ENCODE results near the gene KCTD2. TPM values are rescaled to one million over a fixed set of nuclear protein-coding genes. Genes with fewer than 3 reads are reported as not detected.
A peak's percentile ranks its signal among the peaks of the same experiment; 100 is the strongest.

The KCTD2 gene
- total RNA-seq, 1 experiment from 2014 or later = 34.9 TPM

DNA sequence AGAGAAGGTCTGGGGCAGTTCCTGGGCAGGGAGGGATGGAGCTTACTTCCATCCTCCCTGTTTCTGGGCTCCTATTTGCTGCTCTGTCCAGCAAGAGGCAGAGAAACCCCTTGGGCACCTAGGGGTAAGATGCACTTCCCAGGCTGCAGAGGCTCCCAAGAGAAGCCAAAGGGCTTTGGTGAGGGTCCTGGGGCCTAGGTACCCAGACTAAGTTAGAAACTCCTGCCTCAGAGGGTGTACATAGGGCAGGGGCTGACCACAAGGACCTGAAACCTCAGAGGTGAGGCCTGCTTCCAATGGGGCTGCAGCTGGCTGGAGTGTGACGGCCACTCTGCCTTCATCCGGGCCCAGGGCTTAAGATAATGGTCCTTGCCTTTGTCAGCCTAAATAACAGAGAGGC lies 61.2 kb downstream of the KCTD2 start:
- ATAC-seq (no peak), DNase-seq (ENCODE audit: low read depth, low spot score) (no peak)
- Histone ChIP-seq H3K4me3 (ENCODE audit: low read depth in 2 of 2, low read length in 2 of 2) (no peak overlapping the region), H3K27me3 (ENCODE audit: control insufficient read depth, insufficient read depth, low read length) (no peaks in the 10 kb centered on the region), H3K27ac (ENCODE audit: low read length) (peak overlapping the region; percentile 88; the same call in 1 of the 2 replicates), H3K4me1 (ENCODE audit: control insufficient read depth, insufficient read depth, low read length) (peaks cover 39% of the 10 kb centered on the region), H3K36me3 (ENCODE audit: control insufficient read depth, insufficient read depth, low read length) (peaks cover 6% of the 10 kb centered on the region; the same call in 1 of the 2 replicates), H3K9me3 (ENCODE audit: control insufficient read depth, insufficient read depth, low read depth, low read length) (no peaks in the 10 kb centered on the region)
- in situ Hi-C loops (cut with HindIII; ENCODE audit: low pct_unique_long_range_greater_than_20kb, low sequenced_read_pairs) (no loop called here), intact Hi-C loops (cut with micrococcal nuclease; ENCODE audit: unreplicated experiment) (loop anchor here (10.0 kb wide), 1 partner anchor 133 kb away; the partner anchor contains the start of gene HID1)
- BruUV-seq (replicated peaks) = no TSS peak
- TF ChIP-seq POLR2AphosphoS5 (IDR thresholded peaks at IDR 0.05; ENCODE audit: low read depth, low read length) (no peak; the same call in 1 of the 2 replicates), TCF7L2 (IDR thresholded peaks at IDR 0.05; ENCODE audit: low read depth, low read length) (no peak), SIN3A (IDR thresholded peaks at IDR 0.05; ENCODE audit: borderline replicate concordance, insufficient read depth, low read depth, low read length) (no peak)
- TF ChIP-seq, protein P1, sequence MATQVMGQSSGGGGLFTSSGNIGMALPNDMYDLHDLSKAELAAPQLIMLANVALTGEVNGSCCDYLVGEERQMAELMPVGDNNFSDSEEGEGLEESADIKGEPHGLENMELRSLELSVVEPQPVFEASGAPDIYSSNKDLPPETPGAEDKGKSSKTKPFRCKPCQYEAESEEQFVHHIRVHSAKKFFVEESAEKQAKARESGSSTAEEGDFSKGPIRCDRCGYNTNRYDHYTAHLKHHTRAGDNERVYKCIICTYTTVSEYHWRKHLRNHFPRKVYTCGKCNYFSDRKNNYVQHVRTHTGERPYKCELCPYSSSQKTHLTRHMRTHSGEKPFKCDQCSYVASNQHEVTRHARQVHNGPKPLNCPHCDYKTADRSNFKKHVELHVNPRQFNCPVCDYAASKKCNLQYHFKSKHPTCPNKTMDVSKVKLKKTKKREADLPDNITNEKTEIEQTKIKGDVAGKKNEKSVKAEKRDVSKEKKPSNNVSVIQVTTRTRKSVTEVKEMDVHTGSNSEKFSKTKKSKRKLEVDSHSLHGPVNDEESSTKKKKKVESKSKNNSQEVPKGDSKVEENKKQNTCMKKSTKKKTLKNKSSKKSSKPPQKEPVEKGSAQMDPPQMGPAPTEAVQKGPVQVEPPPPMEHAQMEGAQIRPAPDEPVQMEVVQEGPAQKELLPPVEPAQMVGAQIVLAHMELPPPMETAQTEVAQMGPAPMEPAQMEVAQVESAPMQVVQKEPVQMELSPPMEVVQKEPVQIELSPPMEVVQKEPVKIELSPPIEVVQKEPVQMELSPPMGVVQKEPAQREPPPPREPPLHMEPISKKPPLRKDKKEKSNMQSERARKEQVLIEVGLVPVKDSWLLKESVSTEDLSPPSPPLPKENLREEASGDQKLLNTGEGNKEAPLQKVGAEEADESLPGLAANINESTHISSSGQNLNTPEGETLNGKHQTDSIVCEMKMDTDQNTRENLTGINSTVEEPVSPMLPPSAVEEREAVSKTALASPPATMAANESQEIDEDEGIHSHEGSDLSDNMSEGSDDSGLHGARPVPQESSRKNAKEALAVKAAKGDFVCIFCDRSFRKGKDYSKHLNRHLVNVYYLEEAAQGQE (IDR thresholded peaks at IDR 0.05; ENCODE audit: insufficient read depth in 1 of 2, low read depth in 2 of 2, low read length in 1 of 2) = no peak
- TF ChIP-seq, protein P2, sequence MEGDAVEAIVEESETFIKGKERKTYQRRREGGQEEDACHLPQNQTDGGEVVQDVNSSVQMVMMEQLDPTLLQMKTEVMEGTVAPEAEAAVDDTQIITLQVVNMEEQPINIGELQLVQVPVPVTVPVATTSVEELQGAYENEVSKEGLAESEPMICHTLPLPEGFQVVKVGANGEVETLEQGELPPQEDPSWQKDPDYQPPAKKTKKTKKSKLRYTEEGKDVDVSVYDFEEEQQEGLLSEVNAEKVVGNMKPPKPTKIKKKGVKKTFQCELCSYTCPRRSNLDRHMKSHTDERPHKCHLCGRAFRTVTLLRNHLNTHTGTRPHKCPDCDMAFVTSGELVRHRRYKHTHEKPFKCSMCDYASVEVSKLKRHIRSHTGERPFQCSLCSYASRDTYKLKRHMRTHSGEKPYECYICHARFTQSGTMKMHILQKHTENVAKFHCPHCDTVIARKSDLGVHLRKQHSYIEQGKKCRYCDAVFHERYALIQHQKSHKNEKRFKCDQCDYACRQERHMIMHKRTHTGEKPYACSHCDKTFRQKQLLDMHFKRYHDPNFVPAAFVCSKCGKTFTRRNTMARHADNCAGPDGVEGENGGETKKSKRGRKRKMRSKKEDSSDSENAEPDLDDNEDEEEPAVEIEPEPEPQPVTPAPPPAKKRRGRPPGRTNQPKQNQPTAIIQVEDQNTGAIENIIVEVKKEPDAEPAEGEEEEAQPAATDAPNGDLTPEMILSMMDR (IDR thresholded peaks at IDR 0.05) = no peak
- CTCF ChIA-PET = interaction anchor here (0.6 kb wide), 2 partner anchors 54 to 147 kb away, joined by 4 to 6 read pairs; no protein-coding TSS in a partner anchor
- POLR2A ChIA-PET = no interaction called here

DNA sequence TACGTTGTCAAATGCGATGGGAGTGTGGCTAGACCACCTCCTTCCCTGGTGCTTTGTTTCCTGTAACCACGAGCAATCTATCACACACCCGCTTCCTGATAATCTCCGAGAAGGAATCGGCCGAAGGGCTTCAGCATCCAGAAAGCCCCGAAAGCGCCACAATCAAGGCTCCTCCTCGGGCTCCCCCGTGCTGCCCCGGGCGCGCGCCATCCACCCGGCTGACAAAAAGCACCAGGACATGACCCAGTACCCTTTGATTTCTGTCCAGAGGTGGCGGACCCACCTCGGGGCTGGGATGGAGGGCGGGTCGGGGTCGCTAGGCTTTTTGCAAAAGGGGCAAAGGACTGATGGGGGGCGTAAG lies 62.0 kb downstream of the KCTD2 start:
- peaks cover 38% of the 10 kb centered on the region for H3K4me1 ChIP-seq (ENCODE audit: control insufficient read depth, insufficient read depth, low read length)
- POLR2A ChIA-PET = no interaction called here
- DNase-seq (ENCODE audit: low read depth, low spot score) = no peak
- CTCF ChIA-PET = no interaction called here
- no TSS peak for BruUV-seq (replicated peaks)
- no peak for TF ChIP-seq SIN3A (IDR thresholded peaks at IDR 0.05; ENCODE audit: borderline replicate concordance, insufficient read depth, low read depth, low read length)
- no peak for TF ChIP-seq TCF7L2 (IDR thresholded peaks at IDR 0.05; ENCODE audit: low read depth, low read length)
- TF ChIP-seq, protein P1 (IDR thresholded peaks at IDR 0.05; ENCODE audit: insufficient read depth in 1 of 2, low read depth in 2 of 2, low read length in 1 of 2) = no peak
- no peak for TF ChIP-seq POLR2AphosphoS5 (IDR thresholded peaks at IDR 0.05; ENCODE audit: low read depth, low read length)
- TF ChIP-seq, protein P2 (IDR thresholded peaks at IDR 0.05) = no peak
- in situ Hi-C loops (cut with HindIII; ENCODE audit: low pct_unique_long_range_greater_than_20kb, low sequenced_read_pairs) = no loop called here
- intact Hi-C loops (cut with micrococcal nuclease; ENCODE audit: unreplicated experiment) = loop anchor here (10.0 kb wide), 1 partner anchor 134 kb away; the partner anchor contains the start of gene HID1
- H3K4me3 ChIP-seq (ENCODE audit: low read depth in 2 of 2, low read length in 2 of 2) = peak overlapping the region; percentile 83 to 88
- no peaks in the 10 kb centered on the region for H3K27me3 ChIP-seq (ENCODE audit: control insufficient read depth, insufficient read depth, low read length)
- H3K27ac ChIP-seq (ENCODE audit: low read length) = peak overlapping the region; percentile 88
- peaks cover 6% of the 10 kb centered on the region; the same call in 1 of the 2 replicates for H3K36me3 ChIP-seq (ENCODE audit: control insufficient read depth, insufficient read depth, low read length)
- ATAC-seq = no peak
- no peaks in the 10 kb centered on the region for H3K9me3 ChIP-seq (ENCODE audit: control insufficient read depth, insufficient read depth, low read depth, low read length)

All from Panc1 (cell line).